Measurements from ENCODE around the gene PDPN.

PDPN gene

GRCh38 chr1:13619909-13620308, 36.3 kb downstream of the PDPN start:
- no peak for DNase-seq

- no peak for DNase-seq
Measured at GRCh38 chr1:13620825-13621224, 37.2 kb downstream of the PDPN start.

DNA sequence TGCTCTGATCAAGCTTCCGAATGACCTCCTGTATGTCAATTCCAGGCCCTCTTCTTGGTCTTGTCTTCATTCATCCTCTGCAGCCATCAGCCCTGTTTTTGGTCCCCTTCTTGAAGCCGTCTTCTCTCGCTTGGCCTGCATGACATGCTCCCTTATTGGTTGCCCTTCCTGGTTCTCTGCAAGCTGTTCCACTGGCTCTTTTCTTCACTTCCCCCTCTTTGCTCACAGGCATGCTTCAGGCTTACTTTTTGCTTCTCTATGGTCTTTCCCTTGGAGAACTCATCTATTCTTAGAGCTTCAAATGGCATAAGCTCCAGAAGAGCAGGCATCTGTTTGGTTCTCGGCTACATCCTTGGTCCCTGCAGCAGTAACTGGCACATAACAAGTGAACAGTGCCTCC, 38.8 kb downstream of the PDPN start:
- DNase-seq: no peak

DNA sequence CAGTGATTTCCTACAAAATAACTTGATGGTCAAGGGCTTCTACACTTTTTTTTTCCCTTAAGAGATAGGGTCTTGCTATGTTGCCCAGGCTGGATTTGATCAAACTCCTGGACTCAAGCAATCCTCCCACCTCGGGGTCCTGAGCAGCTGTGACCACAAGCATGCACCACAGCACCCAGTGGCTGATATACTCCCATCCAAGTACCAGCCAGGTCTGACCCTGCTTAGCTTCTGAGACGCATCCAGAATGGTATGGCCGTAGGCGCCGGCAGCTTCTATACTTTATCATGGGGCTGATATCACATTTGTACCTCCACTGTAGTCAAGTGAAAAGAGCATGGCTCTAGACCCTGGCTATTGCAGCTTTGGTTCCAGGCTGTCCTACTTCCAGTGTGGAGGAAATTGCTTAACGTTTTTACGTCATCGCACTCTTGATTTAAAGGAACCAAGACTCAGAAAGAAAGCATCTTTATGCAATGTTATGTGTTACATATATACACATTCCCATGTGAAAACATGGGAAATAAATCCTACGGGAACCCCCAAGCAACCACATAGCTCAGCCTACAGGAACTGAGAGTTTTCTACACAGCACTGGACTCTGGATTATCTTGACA, 39.5 kb downstream of the PDPN start:
- DNase-seq: no peak

GRCh38 chr1:13624526-13624925, 40.9 kb downstream of the PDPN start:
- no peak for DNase-seq

DNA sequence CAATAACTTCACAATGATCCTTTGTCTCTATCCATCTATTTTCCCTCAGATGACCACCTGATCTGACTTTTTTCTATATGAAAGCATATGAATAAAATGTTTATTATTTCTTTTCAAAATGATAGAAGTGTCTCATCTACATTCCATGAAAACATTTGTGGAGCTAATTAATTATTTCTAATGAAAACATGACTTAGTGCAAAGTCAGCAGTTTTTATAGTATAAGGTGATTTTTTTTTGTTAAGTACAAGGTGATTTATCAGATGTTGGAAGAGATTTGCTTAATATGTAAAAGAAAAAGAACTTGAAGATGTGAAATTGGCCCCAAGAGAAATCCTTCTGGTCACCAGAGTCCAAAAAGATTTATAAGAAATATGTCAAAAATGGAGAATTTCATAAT, 43.5 kb downstream of the PDPN start:
- no peak for DNase-seq

- DNase-seq: no peak
Measured at GRCh38 chr1:13628218-13628617, 44.6 kb downstream of the PDPN start.

DNA sequence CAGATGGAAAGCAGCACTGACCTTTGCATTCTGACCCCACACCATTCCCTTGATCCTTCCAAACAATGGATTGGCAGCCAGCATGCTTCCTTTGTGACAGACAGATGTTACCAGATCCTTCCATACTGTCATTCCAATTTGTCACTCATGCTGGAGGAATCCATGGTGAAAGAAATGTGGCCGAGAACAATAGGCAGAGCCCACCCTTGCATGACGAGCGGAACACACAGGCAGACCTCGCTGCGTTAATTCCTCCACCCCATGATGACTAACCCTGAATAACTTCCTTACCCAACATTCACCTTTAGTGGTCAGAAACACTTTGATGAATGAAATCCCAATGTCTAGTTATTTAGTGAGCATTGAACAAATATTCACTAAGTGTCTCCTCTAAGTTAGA, 45.1 kb downstream of the PDPN start:
- DNase-seq: no peak

GRCh38 chr1:13642306-13643004, 58.8 kb downstream of the PDPN start:
- no peak for DNase-seq

DNA sequence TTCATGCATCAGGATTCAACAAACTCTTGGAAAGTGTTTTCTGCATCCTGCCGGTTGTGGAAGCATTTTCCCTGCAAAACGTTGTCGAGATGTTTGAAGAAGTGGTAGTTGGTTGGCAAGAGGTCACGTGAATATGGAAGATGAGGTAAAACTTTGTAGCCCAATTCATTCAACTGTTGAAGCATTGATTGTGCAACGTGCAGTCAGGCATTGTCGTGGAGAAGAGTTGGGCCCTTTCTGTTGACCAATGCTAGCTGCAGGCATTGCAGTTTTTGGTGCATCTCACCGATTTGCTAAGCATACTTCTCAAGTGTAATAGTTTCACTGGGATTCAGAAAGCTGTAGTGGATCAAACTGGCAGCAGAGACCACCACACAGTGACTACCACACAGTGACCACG, 59.4 kb downstream of the PDPN start:
- DNase-seq: no peak

DNA sequence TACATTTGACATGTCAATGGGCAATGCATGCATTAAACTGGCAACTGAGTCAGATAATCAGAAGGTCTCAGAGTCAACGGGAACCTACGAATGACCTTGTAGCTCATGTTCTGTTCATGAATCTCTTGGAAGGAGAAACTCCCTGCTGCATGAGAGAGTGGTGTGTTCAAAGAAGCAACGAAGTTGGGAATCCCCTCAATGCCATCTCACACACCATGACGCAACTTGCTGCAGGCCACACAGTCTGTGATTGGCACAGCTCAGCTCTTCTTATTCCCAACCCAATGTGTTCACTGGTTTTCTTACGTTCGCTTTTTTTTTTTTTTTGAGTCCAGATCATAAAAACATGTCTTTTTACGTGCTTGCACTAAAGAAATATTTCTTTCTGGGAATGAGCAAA, 62.9 kb downstream of the PDPN start:
- DNase-seq: no peak

- no peak for DNase-seq
Measured at GRCh38 chr1:13651279-13651678, 67.6 kb downstream of the PDPN start.

DNA sequence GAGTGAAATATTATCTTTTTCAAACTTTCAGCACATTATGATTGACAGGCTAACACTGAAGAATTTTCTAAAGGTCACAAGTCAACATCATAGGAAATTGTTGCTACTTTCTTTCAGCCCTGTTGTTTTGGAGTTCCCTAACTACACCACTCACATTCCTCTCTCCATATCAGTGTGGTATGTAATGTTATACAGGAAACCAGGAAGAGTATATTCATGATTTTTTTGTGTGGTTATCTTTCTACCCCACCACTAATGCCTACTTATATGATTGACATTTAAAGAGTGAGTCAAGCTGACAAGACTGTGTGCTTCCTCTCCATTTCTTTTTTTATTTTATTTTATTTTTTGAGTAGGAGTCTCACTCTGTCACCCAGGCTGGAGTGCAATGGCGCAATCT, 68.6 kb downstream of the PDPN start:
- DNase-seq: no peak

DNA sequence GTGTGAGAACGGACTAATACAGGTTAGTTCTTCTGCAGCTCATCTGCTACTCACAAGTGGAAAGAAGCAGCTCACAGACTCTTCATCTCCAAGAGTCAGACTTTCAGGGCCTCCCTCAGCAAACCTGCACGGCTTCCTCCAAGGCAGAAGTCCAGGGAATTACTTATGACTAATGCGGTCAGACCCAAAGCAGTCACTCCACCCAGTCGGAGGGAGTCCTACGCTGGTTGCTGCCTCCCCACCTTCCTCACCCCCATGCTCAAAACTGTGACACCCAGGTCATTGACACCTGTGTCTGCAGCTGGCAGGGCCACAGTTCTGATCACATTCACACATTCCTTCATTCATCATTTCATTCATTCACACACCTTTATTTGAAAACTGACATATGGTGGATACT, 77.9 kb downstream of the PDPN start:
- no peak for DNase-seq

- DNase-seq: no peak
Measured at GRCh38 chr1:13662493-13662892, 78.9 kb downstream of the PDPN start.

DNA sequence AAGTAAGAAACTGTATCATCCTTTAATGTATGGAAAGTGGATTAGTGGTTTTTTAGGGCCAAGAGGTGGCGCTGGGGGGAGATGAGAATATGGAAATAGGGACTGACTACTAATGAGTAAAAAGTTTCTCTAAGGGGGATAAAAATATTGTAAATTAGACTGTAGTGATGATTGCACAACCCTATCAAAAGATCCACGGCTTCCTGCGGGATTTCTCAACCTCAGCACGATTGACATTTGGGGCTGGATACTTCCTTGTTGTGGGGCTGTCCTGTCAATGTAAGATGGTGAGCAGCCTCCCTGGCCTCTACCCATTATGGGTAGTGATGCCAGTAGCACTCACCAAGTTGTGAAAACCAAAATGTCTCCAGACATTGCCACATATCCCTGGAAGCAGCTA, 80.3 kb downstream of the PDPN start:
- no peak for DNase-seq

- no peak for DNase-seq
Measured at GRCh38 chr1:13664451-13664850, 80.8 kb downstream of the PDPN start.

DNA sequence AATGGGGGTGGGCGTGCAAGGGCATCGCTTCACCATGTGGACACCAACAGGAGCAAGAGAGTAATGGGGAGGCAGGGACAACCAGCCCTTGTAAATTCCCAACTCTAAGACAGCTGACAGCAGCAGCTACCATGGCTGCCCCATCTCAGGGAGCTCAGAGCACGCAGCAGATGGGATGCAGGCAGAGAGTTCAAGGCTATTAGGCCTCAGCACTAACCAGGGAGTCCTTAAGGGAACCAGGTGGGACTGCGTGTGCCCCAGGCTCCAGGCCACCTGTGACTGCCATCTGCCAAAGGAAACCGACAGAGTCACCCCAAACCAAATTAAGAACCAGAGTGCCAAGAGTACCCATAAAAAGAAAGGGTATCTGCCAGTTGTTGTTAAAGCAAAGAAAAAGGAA, 82.7 kb downstream of the PDPN start:
- no peak for DNase-seq

Data from CD4-positive, alpha-beta T cell treated with Interleukin-21 for 1 hour (primary cell).